ENCODE results near the gene CNGB1. TPM values are rescaled to one million over a fixed set of nuclear protein-coding genes. Genes with fewer than 3 reads are reported as not detected.

The CNGB1 gene
- total and polyA plus RNA-seq, 2 experiments from 2014 or later, result not detected

GRCh38 chr16:58002416-58002800 is 31.5 kb upstream of the CNGB1 start:
- no peak overlapping the region for H3K4me3 ChIP-seq
- peaks cover 3% of the 10 kb centered on the region for H3K36me3 ChIP-seq
- H3K27me3 ChIP-seq, result no peaks in the 10 kb centered on the region
- no peak overlapping the region for H3K27ac ChIP-seq
- DNase-seq (ENCODE audit: low read depth in 1 of 2, low spot score in 1 of 2), result no peak
- no peaks in the 10 kb centered on the region for H3K9me3 ChIP-seq (ENCODE audit: low read depth)
- peaks cover 16% of the 10 kb centered on the region for H3K4me1 ChIP-seq (ENCODE audit: low read depth)
- TF ChIP-seq CTCF (IDR thresholded peaks at IDR 0.05; ENCODE audit: low read depth, low read length), result no peak

GRCh38 chr16:58001781-58002415 is 31.0 kb upstream of the CNGB1 start:
- Histone ChIP-seq H3K4me3 (peak overlapping the region; percentile 55), H3K4me1 (ENCODE audit: low read depth) (peaks cover 16% of the 10 kb centered on the region), H3K27ac (no peak overlapping the region), H3K36me3 (peaks cover 3% of the 10 kb centered on the region), H3K27me3 (no peaks in the 10 kb centered on the region), H3K9me3 (ENCODE audit: low read depth) (no peaks in the 10 kb centered on the region)
- DNase-seq (ENCODE audit: low read depth in 1 of 2, low spot score in 1 of 2), result no peak
- no peak for TF ChIP-seq CTCF (IDR thresholded peaks at IDR 0.05; ENCODE audit: low read depth, low read length)

- H3K4me1 ChIP-seq (ENCODE audit: low read depth), result peaks cover 16% of the 10 kb centered on the region
- TF ChIP-seq CTCF (IDR thresholded peaks at IDR 0.05; ENCODE audit: low read depth, low read length), result peak; percentile 63
- H3K36me3 ChIP-seq, result peaks cover 8% of the 10 kb centered on the region
- H3K9me3 ChIP-seq (ENCODE audit: low read depth), result no peaks in the 10 kb centered on the region
- peak; percentile 85 to 93 for DNase-seq (ENCODE audit: low read depth in 1 of 2, low spot score in 1 of 2)
- H3K27me3 ChIP-seq, result no peaks in the 10 kb centered on the region
- H3K27ac ChIP-seq, result peak within 1 kb of the TSS; percentile 93
- peak within 1 kb of the TSS; percentile 55 for H3K4me3 ChIP-seq
These were observed 30.1 kb upstream of the CNGB1 start, which contains the start of gene USB1 for GRCh38 chr16:58000706-58001676. Gene USB1, plus strand, starts transcription at chr16:58001407. Its CDS starts 77 bp downstream, at chr16:58001484.

- H3K36me3 ChIP-seq, result peaks cover 11% of the 10 kb centered on the region
- peaks cover 16% of the 10 kb centered on the region for H3K4me1 ChIP-seq (ENCODE audit: low read depth)
- no peaks in the 10 kb centered on the region for H3K27me3 ChIP-seq
- TF ChIP-seq CTCF (IDR thresholded peaks at IDR 0.05; ENCODE audit: low read depth, low read length), result no peak
- peak within 1 kb of the TSS; percentile 55 for H3K4me3 ChIP-seq
- H3K9me3 ChIP-seq (ENCODE audit: low read depth), result no peaks in the 10 kb centered on the region
- H3K27ac ChIP-seq, result peak within 1 kb of the TSS; percentile 93
- peak in 1 of 2 donors; percentile 56 for DNase-seq (ENCODE audit: low read depth in 1 of 2, low spot score in 1 of 2)
These were observed 29.2 kb upstream of the CNGB1 start, which contains the start of gene ZNF319 for GRCh38 chr16:57999971-58000705. Gene ZNF319, minus strand, starts transcription at chr16:58000672. Its CDS starts 2,407 bp downstream, at chr16:57998265.

GRCh38 chr16:57999366-57999970 is 28.5 kb upstream of the CNGB1 start:
- no peak for DNase-seq (ENCODE audit: low read depth in 1 of 2, low spot score in 1 of 2)
- Histone ChIP-seq H3K4me3 (peak overlapping the region; percentile 55), H3K27ac (peak overlapping the region; percentile 93)

More at GRCh38 chr16:57999366-57999970, 28.5 kb upstream of the CNGB1 start:
- Histone ChIP-seq H3K4me1 (ENCODE audit: low read depth) (peaks cover 16% of the 10 kb centered on the region), H3K27me3 (no peaks in the 10 kb centered on the region), H3K36me3 (peaks cover 8% of the 10 kb centered on the region), H3K9me3 (ENCODE audit: low read depth) (no peaks in the 10 kb centered on the region)
- no peak for TF ChIP-seq CTCF (IDR thresholded peaks at IDR 0.05; ENCODE audit: low read depth, low read length)
